ENCODE measurements around the gene KISS1R.
A peak's percentile ranks its signal among the peaks of the same experiment; 100 is the strongest.

KISS1R gene

GRCh38 chr19:931860-932647 lies 14.9 kb downstream of the KISS1R start:
- peak; percentile 8 for DNase-seq (ENCODE audit: extremely low read depth, insufficient read length)
- Histone ChIP-seq H3K36me3 (ENCODE audit: control insufficient read depth, insufficient read depth, low read length) (peaks cover 34% of the 10 kb centered on the region), H3K4me3 (replicated peaks; ENCODE audit: low read depth, low read length) (peak overlapping the region; percentile 53), H3K27me3 (replicated peaks; ENCODE audit: control insufficient read depth, insufficient read depth, low read length) (no peaks in the 10 kb centered on the region)
- no peak for TF ChIP-seq CTCF (IDR thresholded peaks at IDR 0.05; ENCODE audit: insufficient read depth, low read length, poor library complexity, severe bottlenecking)

- peaks cover 38% of the 10 kb centered on the region for H3K36me3 ChIP-seq (ENCODE audit: control insufficient read depth, insufficient read depth, low read length)
- no peak for TF ChIP-seq CTCF (IDR thresholded peaks at IDR 0.05; ENCODE audit: insufficient read depth, low read length, poor library complexity, severe bottlenecking)
- peak; percentile 73 for DNase-seq (ENCODE audit: extremely low read depth, insufficient read length)
- no peaks in the 10 kb centered on the region for H3K27me3 ChIP-seq (replicated peaks; ENCODE audit: control insufficient read depth, insufficient read depth, low read length)
- peak overlapping the region; percentile 53 for H3K4me3 ChIP-seq (replicated peaks; ENCODE audit: low read depth, low read length)
Observed at GRCh38 chr19:932648-933552, 15.8 kb downstream of the KISS1R start.

GRCh38 chr19:933553-933882 lies 16.4 kb downstream of the KISS1R start:
- H3K4me3 ChIP-seq (replicated peaks; ENCODE audit: low read depth, low read length), result peak overlapping the region; percentile 53
- H3K27me3 ChIP-seq (replicated peaks; ENCODE audit: control insufficient read depth, insufficient read depth, low read length), result no peaks in the 10 kb centered on the region
- H3K36me3 ChIP-seq (ENCODE audit: control insufficient read depth, insufficient read depth, low read length), result peaks cover 40% of the 10 kb centered on the region
- DNase-seq (ENCODE audit: extremely low read depth, insufficient read length), result no peak
- TF ChIP-seq CTCF (IDR thresholded peaks at IDR 0.05; ENCODE audit: insufficient read depth, low read length, poor library complexity, severe bottlenecking), result no peak

- peak; percentile 12 for DNase-seq (ENCODE audit: extremely low read depth, insufficient read length)
- no peak overlapping the region for H3K4me3 ChIP-seq (replicated peaks; ENCODE audit: low read depth, low read length)
- no peaks in the 10 kb centered on the region for H3K27me3 ChIP-seq (replicated peaks; ENCODE audit: control insufficient read depth, insufficient read depth, low read length)
- H3K36me3 ChIP-seq (ENCODE audit: control insufficient read depth, insufficient read depth, low read length), result peaks cover 36% of the 10 kb centered on the region
- TF ChIP-seq CTCF (IDR thresholded peaks at IDR 0.05; ENCODE audit: insufficient read depth, low read length, poor library complexity, severe bottlenecking), result no peak
Observed at GRCh38 chr19:934197-934840, 17.2 kb downstream of the KISS1R start.

- DNase-seq (ENCODE audit: extremely low read depth, insufficient read length), result peak; percentile 11
- H3K36me3 ChIP-seq (ENCODE audit: control insufficient read depth, insufficient read depth, low read length), result peaks cover 36% of the 10 kb centered on the region
- no peak overlapping the region for H3K4me3 ChIP-seq (replicated peaks; ENCODE audit: low read depth, low read length)
- no peaks in the 10 kb centered on the region for H3K27me3 ChIP-seq (replicated peaks; ENCODE audit: control insufficient read depth, insufficient read depth, low read length)
- no peak for TF ChIP-seq CTCF (IDR thresholded peaks at IDR 0.05; ENCODE audit: insufficient read depth, low read length, poor library complexity, severe bottlenecking)
Observed at GRCh38 chr19:934865-935479, 17.8 kb downstream of the KISS1R start.
